Esophagus muscularis mucosa (tissue), 4 donors: ENCODE measurements around the gene ZNF181. TPM values are rescaled to one million over a fixed set of nuclear protein-coding genes. Genes with fewer than 3 reads are reported as not detected.
A peak's percentile ranks its signal among the peaks of the same experiment; 100 is the strongest.

Experiments
- DNase-seq: peaks from one replicate; pipeline ENCODE4 v3.0.0-alpha.2; 2017; ENCODE audit errors: extremely low spot score
- H3K27ac ChIP-seq, 4 donors: fragments of 200-600 bp; sonication (generic); replicated peaks in 1 of 4; 1 replicate in 3 of 4; 2 replicates in 1 of 4; pipeline ENCODE4 v1.5.1; 2016 to 2019; ENCODE audit warnings: mild to moderate bottlenecking in 1 of 4
- H3K27me3 ChIP-seq, 4 donors: fragments of 200-600 bp; sonication (generic); one replicate each; pipeline versions ENCODE4 v1.5.1 to v1.6.0; 2016 to 2019
- H3K36me3 ChIP-seq, 4 donors: fragments of 200-600 bp; sonication (generic); one replicate each; pipeline ENCODE4 v1.5.1; 2016 to 2019
- H3K4me1 ChIP-seq, 4 donors: fragments of 200-600 bp; sonication (generic); one replicate each; pipeline ENCODE4 v1.5.1; 2016 to 2019
- H3K4me3 ChIP-seq, 4 donors: fragments of 200-600 bp; sonication (generic); 1 replicate in 2 of 4; 2 replicates in 2 of 4; pipeline ENCODE4 v1.5.1; 2016 to 2019; ENCODE audit warnings: mild to moderate bottlenecking in 4 of 4, moderate library complexity in 1 of 4
- H3K9me3 ChIP-seq, 4 donors: fragments of 200-600 bp; sonication (generic); 1 replicate in 3 of 4; 2 replicates in 1 of 4; pipeline ENCODE4 v1.5.1; 2016 to 2019
- CTCF ChIP-seq, 3 experiments: fragments of 200-600 bp in 2 of 3; fragments of 450-650 bp in 1 of 3; sonication (generic) in 2 of 3; IDR thresholded peaks; one replicate each; pipeline ENCODE4 v1.5.1; 2017 to 2019; ENCODE audit warnings: antibody characterized with exemption in 3 of 3, mild to moderate bottlenecking in 2 of 3, moderate library complexity in 1 of 3
- EP300 ChIP-seq: sonication (generic); formaldehyde crosslinking; IDR thresholded peaks from one replicate; pipeline ENCODE4 v1.6.1; 2017; ENCODE audit warnings: antibody characterized with exemption
- POLR2A ChIP-seq: fragments of 450-650 bp; IDR thresholded peaks from one replicate; pipeline ENCODE4 v1.6.1; 2017; ENCODE audit warnings: antibody characterized with exemption, moderate library complexity, mild to moderate bottlenecking, low read depth
- POLR2AphosphoS5 ChIP-seq, 2 donors: sonication (generic); formaldehyde crosslinking; IDR thresholded peaks; one replicate each; pipeline ENCODE4 v1.6.1; 2017; ENCODE audit warnings: antibody characterized with exemption in 2 of 2
- WGBS: methylation state at CpG from one replicate; pipeline ENCODE4 v1.1.5; 2018; 5-methylcytosine and 5-hydroxymethylcytosine counted together
- intact Hi-C: fragments of 100-400 bp; cut with DNase I; formaldehyde crosslinking; loops from one replicate; pipeline ENCODE4 v1.15.1; 2023
- total RNA-seq, 4 donors: library from RNA; depleted of rRNA; stranded (reverse); fragments of >200 nt; gene quantifications; one replicate each; pipeline versions ENCODE4 v1.1.0 to v1.2.1, GENCODE V29; 2016

ZNF181 gene
- total RNA-seq, 4 donors from 2014 or later, result 22.6 to 31.6 (median 26.0) TPM

GRCh38 chr19:34731019-34731829 is 2.8 kb upstream of the ZNF181 start:
- H3K9me3 ChIP-seq, result no peaks in the 10 kb centered on the region
- H3K27ac ChIP-seq, result no peak overlapping the region
- H3K36me3 ChIP-seq, result peaks cover 0 to 10% (median 7%) of the 10 kb centered on the region in 4 donors
- H3K27me3 ChIP-seq, result peaks cover 0 to 8% (median 0%) of the 10 kb centered on the region in 4 donors
- 93% methylated on average over 6 of the region's 11 CpGs for WGBS
- H3K4me1 ChIP-seq, result peaks cover 19 to 36% (median 29%) of the 10 kb centered on the region in 4 donors
- no peak overlapping the region for H3K4me3 ChIP-seq
- TF ChIP-seq EP300 (no peak), POLR2A (no peak), CTCF (IDR thresholded peaks at IDR 0.05) (no peak), POLR2AphosphoS5 (IDR thresholded peaks at IDR 0.05) (no peak)
- DNase-seq, result no peak
- intact Hi-C loops, result loop anchor here (5.0 kb wide), 1 partner anchor 54 kb away; the partner anchor contains the start of genes SCGB2B2 and ZNF302

GRCh38 chr19:34731964-34732363 is 2.1 kb upstream of the ZNF181 start:
- peaks cover 0 to under 1% (median 0%) of the 10 kb centered on the region in 4 donors for H3K27me3 ChIP-seq
- H3K27ac ChIP-seq, result no peak overlapping the region
- no peak for DNase-seq
- H3K4me3 ChIP-seq, result no peak overlapping the region
- H3K4me1 ChIP-seq, result peaks cover 19 to 41% (median 35%) of the 10 kb centered on the region in 4 donors
- no peaks in the 10 kb centered on the region for H3K9me3 ChIP-seq
- 82% methylated on average over 7 of the region's 7 CpGs for WGBS
- H3K36me3 ChIP-seq, result peaks cover 0 to 17% (median 7%) of the 10 kb centered on the region in 4 donors
- intact Hi-C loops, result loop anchor here (5.0 kb wide), 1 partner anchor 55 kb away; the partner anchor contains the start of genes SCGB2B2 and ZNF302
- TF ChIP-seq EP300 (no peak), POLR2AphosphoS5 (IDR thresholded peaks at IDR 0.05) (no peak), CTCF (IDR thresholded peaks at IDR 0.05) (no peak), POLR2A (no peak)

- Histone ChIP-seq H3K4me3 (peak overlapping the region; percentile 70 to 97 (median 80)), H3K27ac (peak overlapping the region; percentile 93 to 99 (median 96)), H3K4me1 (peaks cover 19 to 41% (median 35%) of the 10 kb centered on the region in 4 donors), H3K9me3 (peaks cover 0 to 4% (median 2%) of the 10 kb centered on the region in 4 donors), H3K36me3 (peaks cover 4 to 25% (median 13%) of the 10 kb centered on the region in 4 donors), H3K27me3 (no peaks in the 10 kb centered on the region)
- intact Hi-C loops, result loop anchor here (5.0 kb wide), 1 partner anchor 55 kb away; the partner anchor contains the start of genes SCGB2B2 and ZNF302
- TF ChIP-seq EP300 (no peak), CTCF (IDR thresholded peaks at IDR 0.05) (no peak), POLR2A (no peak), POLR2AphosphoS5 (IDR thresholded peaks at IDR 0.05) (no peak)
- 40% methylated on average over 6 of the region's 15 CpGs for WGBS
- DNase-seq, result no peak
Measured at GRCh38 chr19:34732612-34733211, 1.3 kb upstream of the ZNF181 start.

GRCh38 chr19:34733266-34733745 is 737 bp upstream of the ZNF181 start:
- intact Hi-C loops, result loop anchor here (5.0 kb wide), 1 partner anchor 56 kb away; the partner anchor contains the start of genes SCGB2B2 and ZNF302
- Histone ChIP-seq H3K4me3 (peak overlapping the region; percentile 70 to 97 (median 80)), H3K36me3 (peaks cover 10 to 31% (median 16%) of the 10 kb centered on the region in 4 donors), H3K9me3 (peaks cover 0 to 10% (median 8%) of the 10 kb centered on the region in 4 donors), H3K27ac (peak overlapping the region; percentile 93 to 99 (median 96)), H3K27me3 (no peaks in the 10 kb centered on the region), H3K4me1 (peaks cover 19 to 41% (median 35%) of the 10 kb centered on the region in 4 donors)
- DNase-seq, result no peak
- TF ChIP-seq EP300 (peak; percentile 64), CTCF (IDR thresholded peaks at IDR 0.05) (no peak)
- under 1% methylated on average over 12 of the region's 13 CpGs for WGBS
